ENCODE data around the gene ATP5F1E. TPM values are rescaled to one million over a fixed set of nuclear protein-coding genes. Genes with fewer than 3 reads are reported as not detected.
A peak's percentile ranks its signal among the peaks of the same experiment; 100 is the strongest.

The ATP5F1E gene
- total RNA-seq, 1 experiment from 2014 or later = 52.7 TPM

DNA sequence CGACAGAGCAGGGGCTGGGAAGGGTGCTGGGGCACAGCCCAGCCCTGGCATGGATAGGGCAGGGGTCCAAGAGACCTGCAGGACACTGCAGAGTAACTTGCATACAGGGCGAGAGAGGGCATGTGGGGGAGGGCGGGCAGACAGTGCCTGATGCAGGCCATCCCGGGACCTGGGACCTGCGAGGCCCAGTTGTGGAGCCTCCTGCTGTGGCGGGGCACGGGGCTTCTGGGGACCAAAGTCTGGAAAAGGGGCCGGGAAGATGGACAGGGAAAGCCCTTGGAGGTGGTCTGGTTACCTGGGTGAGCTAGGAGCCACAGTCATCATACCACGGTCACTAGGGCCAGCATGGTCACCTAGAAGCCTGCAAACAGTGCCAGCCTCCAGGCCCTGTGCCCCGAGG is 13.3 kb downstream of the ATP5F1E start:
- Histone ChIP-seq H3K14ac (ENCODE audit: insufficient read depth, low read length) (no peak overlapping the region), H2BK15ac (ENCODE audit: low read depth, low read length) (no peak overlapping the region), H2AK5ac (ENCODE audit: insufficient read length, low read length) (no peak overlapping the region), H3K18ac (ENCODE audit: insufficient read length, low read depth, low read length) (no peak overlapping the region), H4K20me1 (ENCODE audit: control insufficient read depth, insufficient read depth, insufficient read length) (no peaks in the 10 kb centered on the region), H4K5ac (ENCODE audit: insufficient read length, low read depth, low read length) (no peak overlapping the region), H3T11ph (ENCODE audit: low read length) (no peak overlapping the region), H3K56ac (ENCODE audit: insufficient read length, low read depth, low read length) (no peak overlapping the region), H2BK12ac (ENCODE audit: insufficient read length, low read depth, low read length) (no peak overlapping the region), H4K8ac (replicated peaks; ENCODE audit: insufficient read length, low read depth, low read length) (no peak overlapping the region), H3K4ac (ENCODE audit: low read depth, low read length) (no peak overlapping the region), H3K9me3 (ENCODE audit: control insufficient read depth, low read depth, low read length) (no peaks in the 10 kb centered on the region), H2BK20ac (ENCODE audit: low read depth, low read length, poor library complexity, severe bottlenecking) (no peak overlapping the region), H3K4me1 (ENCODE audit: insufficient read depth, low read length) (no peaks in the 10 kb centered on the region), H2BK120ac (ENCODE audit: low read depth, low read length, poor library complexity, severe bottlenecking) (no peak overlapping the region), H3K9ac (ENCODE audit: extremely low read depth, insufficient read length, low read length) (no peak overlapping the region), H3K27ac (ENCODE audit: insufficient read length, low read depth, low read length) (no peak overlapping the region), H3K79me1 (ENCODE audit: insufficient read depth, low read depth, low read length, poor library complexity, severe bottlenecking) (no peaks in the 10 kb centered on the region), H3K23ac (ENCODE audit: insufficient read length, low read depth, low read length) (no peak overlapping the region), H3K4me2 (ENCODE audit: insufficient read depth, insufficient read length, low read length) (no peak overlapping the region), H2BK5ac (ENCODE audit: insufficient read length, low read length) (no peak overlapping the region), H4K91ac (ENCODE audit: insufficient read length, low read depth, low read length) (no peak overlapping the region), H2AFZ (ENCODE audit: low read length) (no peak overlapping the region), H3K27me3 (ENCODE audit: insufficient read depth, low read length) (no peaks in the 10 kb centered on the region), H3K79me2 (ENCODE audit: insufficient read depth, low read length) (no peaks in the 10 kb centered on the region), H3K23me2 (ENCODE audit: insufficient read length, low read depth, low read length, poor library complexity, severe bottlenecking) (no peaks in the 10 kb centered on the region)
- Mint-ChIP-seq H3K27ac (peak overlapping the region in 1 of 3 experiments; percentile 85; a peak in 1 of 7 replicates), H3K4me3 (no peak overlapping the region), H3K4me1 (peaks cover 9 to 15% of the 10 kb centered on the region in 2 experiments; a peak in 3 of 4 replicates), H3K9me3 (no peaks in the 10 kb centered on the region), H3K27me3 (ENCODE audit: low read depth) (peaks cover 13% of the 10 kb centered on the region), H3K36me3 (ENCODE audit: insufficient read depth in 1 of 3, low read depth in 3 of 3) (peaks cover 3 to 16% (median 16%) of the 10 kb centered on the region in 3 experiments; a peak in 5 of 7 replicates)
- TF ChIP-seq, protein P1, sequence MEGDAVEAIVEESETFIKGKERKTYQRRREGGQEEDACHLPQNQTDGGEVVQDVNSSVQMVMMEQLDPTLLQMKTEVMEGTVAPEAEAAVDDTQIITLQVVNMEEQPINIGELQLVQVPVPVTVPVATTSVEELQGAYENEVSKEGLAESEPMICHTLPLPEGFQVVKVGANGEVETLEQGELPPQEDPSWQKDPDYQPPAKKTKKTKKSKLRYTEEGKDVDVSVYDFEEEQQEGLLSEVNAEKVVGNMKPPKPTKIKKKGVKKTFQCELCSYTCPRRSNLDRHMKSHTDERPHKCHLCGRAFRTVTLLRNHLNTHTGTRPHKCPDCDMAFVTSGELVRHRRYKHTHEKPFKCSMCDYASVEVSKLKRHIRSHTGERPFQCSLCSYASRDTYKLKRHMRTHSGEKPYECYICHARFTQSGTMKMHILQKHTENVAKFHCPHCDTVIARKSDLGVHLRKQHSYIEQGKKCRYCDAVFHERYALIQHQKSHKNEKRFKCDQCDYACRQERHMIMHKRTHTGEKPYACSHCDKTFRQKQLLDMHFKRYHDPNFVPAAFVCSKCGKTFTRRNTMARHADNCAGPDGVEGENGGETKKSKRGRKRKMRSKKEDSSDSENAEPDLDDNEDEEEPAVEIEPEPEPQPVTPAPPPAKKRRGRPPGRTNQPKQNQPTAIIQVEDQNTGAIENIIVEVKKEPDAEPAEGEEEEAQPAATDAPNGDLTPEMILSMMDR (conservative IDR thresholded peaks at IDR 0.05) = no peak
- DNase-seq = no peak
- WGBS (ENCODE audit: extremely low coverage, insufficient read length, low lambda C conversion rate) = no CpG with 5 or more reads among the region's 10 CpGs
